Stimulated activated CD4-positive, alpha-beta T cell treated with anti-CD3 and anti-CD28 coated beads, Interleukin-1b, Interleukin-23, amount 100 ng/mL, for 1 hour (primary cell): ENCODE results near the gene ARIH2.
"Not testable (repeated sequence)": the region's sequence is repeated elsewhere in the genome, so short reads cannot be mapped to it uniquely, and the experiment has no call there.

Experiments used
- DNase-seq, 2 donors: peaks; one replicate each; pipeline ENCODE4 v3.0.0-alpha.2; 2020; ENCODE audit warnings: low read depth in 2 of 2

ARIH2 gene

GRCh38 chr3:49004352-49005302 is 86.0 kb downstream of the ARIH2 start:
- no peak for DNase-seq

- no peak for DNase-seq
Observed at GRCh38 chr3:49005303-49005680, 86.7 kb downstream of the ARIH2 start.

GRCh38 chr3:49005998-49006397 is 87.4 kb downstream of the ARIH2 start:
- no peak for DNase-seq

- no peak for DNase-seq
Observed at GRCh38 chr3:49006408-49007067, 87.9 kb downstream of the ARIH2 start.

GRCh38 chr3:49007068-49007770 is 88.6 kb downstream of the ARIH2 start, which contains the start of gene WDR6:
Gene WDR6, plus strand, starts transcription at chr3:49007391. Its CDS starts 41 bp downstream, at chr3:49007432.
- DNase-seq = peak; percentile 91 to 94

- DNase-seq = peak; percentile 75 to 81
Observed at GRCh38 chr3:49007771-49008528, 89.3 kb downstream of the ARIH2 start.

GRCh38 chr3:49008627-49009026 is 90.0 kb downstream of the ARIH2 start:
- not testable (repeated sequence) for DNase-seq

- no peak for DNase-seq
Observed at GRCh38 chr3:49009396-49009795, 90.8 kb downstream of the ARIH2 start.

- DNase-seq = no peak
Observed at GRCh38 chr3:49012441-49013017, 93.9 kb downstream of the ARIH2 start.

- DNase-seq = no peak
Observed at GRCh38 chr3:49013113-49013737, 94.6 kb downstream of the ARIH2 start.

- no peak for DNase-seq
Observed at GRCh38 chr3:49013738-49014660, 95.4 kb downstream of the ARIH2 start.

- DNase-seq = no peak
Observed at GRCh38 chr3:49015072-49015471, 96.4 kb downstream of the ARIH2 start.

- DNase-seq = no peak
Observed at GRCh38 chr3:49015765-49016164, 97.1 kb downstream of the ARIH2 start.

GRCh38 chr3:49016414-49017228 is 98.0 kb downstream of the ARIH2 start:
- DNase-seq = no peak

GRCh38 chr3:49017229-49017970 is 98.8 kb downstream of the ARIH2 start:
- DNase-seq = no peak

- no peak for DNase-seq
Observed at GRCh38 chr3:49017971-49018706, 99.5 kb downstream of the ARIH2 start, which contains the start of gene DALRD3. Gene DALRD3, minus strand, starts transcription at chr3:49018580. Its CDS starts 16 bp downstream, at chr3:49018564.

- no peak for DNase-seq
Observed at GRCh38 chr3:49018707-49019006, 100.0 kb downstream of the ARIH2 start.
